Effector memory CD8-positive, alpha-beta T cell (primary cell): ENCODE measurements around the gene SMCHD1.
"Not testable (repeated sequence)": the region's sequence is repeated elsewhere in the genome, so short reads cannot be mapped to it uniquely, and the experiment has no call there.

Experiments
- ATAC-seq: fragments of 150-1000 bp; cut with Tn5 transposase; replicated peaks from 2 replicates; pipeline ENCODE4 v1.10.0; 2021; ENCODE audit warnings: mild to moderate bottlenecking, moderate library complexity
- DNase-seq, 3 experiments: peaks; one replicate each; pipeline ENCODE4 v3.0.0; 2021
- H3K27ac Mint-ChIP-seq, 2 donors: one replicate each; pipeline ENCODE4 v1.8.0; 2022; ENCODE audit warnings: mild to moderate bottlenecking in 2 of 2, mixed read lengths in 2 of 2, moderate library complexity in 2 of 2
- H3K27me3 Mint-ChIP-seq, 2 donors: one replicate each; pipeline ENCODE4 v1.8.0; 2022; ENCODE audit warnings: mixed read lengths in 2 of 2
- H3K36me3 Mint-ChIP-seq: one replicate; pipeline ENCODE4 v1.8.0; 2022; ENCODE audit warnings: mild to moderate bottlenecking, moderate library complexity, mixed read lengths; ENCODE audit not compliant: insufficient read depth
- H3K4me1 Mint-ChIP-seq, 2 donors: one replicate each; pipeline ENCODE4 v1.8.0; 2022; ENCODE audit warnings: low read depth in 2 of 2, mixed read lengths in 2 of 2
- H3K4me3 Mint-ChIP-seq, 2 donors: one replicate each; pipeline ENCODE4 v1.8.0; 2022; ENCODE audit warnings: mild to moderate bottlenecking in 2 of 2, mixed read lengths in 2 of 2, moderate library complexity in 2 of 2
- H3K9me3 Mint-ChIP-seq, 2 donors: one replicate each; pipeline ENCODE4 v1.8.0; 2022; ENCODE audit warnings: mixed read lengths in 2 of 2

SMCHD1 gene

DNA sequence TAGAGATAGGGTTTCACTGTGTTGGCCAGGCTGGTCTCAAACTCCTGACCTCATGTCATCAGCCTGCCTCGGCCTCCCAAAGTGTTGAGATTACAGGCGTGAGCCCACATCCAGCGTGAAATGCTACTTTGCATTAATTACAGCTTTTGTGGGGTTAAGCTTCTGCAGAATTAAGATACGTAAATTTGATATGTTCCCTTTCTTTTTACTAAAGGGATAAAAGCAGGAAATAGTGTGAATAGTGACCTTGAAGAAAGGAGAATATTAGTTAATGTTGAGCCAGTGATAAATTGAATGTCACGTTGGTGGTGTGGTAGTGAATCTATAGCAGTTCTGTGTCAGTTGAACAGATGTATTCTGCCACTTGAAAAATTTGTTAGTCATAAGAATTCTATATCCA is 16.9 kb downstream of the SMCHD1 start:
- no peaks in the 10 kb centered on the region for H3K9me3 Mint-ChIP-seq
- H3K27me3 Mint-ChIP-seq: no peaks in the 10 kb centered on the region
- H3K4me3 Mint-ChIP-seq: no peak overlapping the region
- DNase-seq: no peak
- H3K27ac Mint-ChIP-seq: peak overlapping the region; percentile 33 to 67
- H3K36me3 Mint-ChIP-seq: peaks cover 95% of the 10 kb centered on the region
- ATAC-seq: no peak
- peaks cover 28 to 60% of the 10 kb centered on the region in 2 donors for H3K4me1 Mint-ChIP-seq

DNA sequence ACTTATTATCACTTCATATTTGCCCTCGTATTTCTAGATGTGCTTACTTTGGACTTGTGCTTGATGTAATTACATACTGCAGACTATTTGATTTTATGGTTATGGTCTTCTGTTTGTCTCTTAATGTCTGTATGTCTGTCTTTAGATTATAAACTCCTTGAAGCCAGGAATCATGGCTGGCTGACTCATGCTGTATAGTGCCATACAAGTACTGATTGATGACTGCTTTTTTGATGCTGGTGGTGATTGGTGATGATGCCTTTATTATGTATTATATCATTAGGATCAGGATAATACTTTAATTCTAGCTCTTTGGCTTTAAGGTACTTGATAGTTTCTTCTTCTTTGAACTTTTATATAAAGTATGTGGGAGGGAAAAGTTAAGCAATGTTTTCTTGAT is 17.3 kb downstream of the SMCHD1 start:
- Mint-ChIP-seq H3K4me3 (no peak overlapping the region), H3K27me3 (no peaks in the 10 kb centered on the region), H3K27ac (peak overlapping the region in 1 of 2 donors; percentile 67), H3K36me3 (peaks cover 95% of the 10 kb centered on the region), H3K9me3 (no peaks in the 10 kb centered on the region), H3K4me1 (peaks cover 28 to 65% of the 10 kb centered on the region in 2 donors)
- ATAC-seq: no peak
- no peak for DNase-seq

DNA sequence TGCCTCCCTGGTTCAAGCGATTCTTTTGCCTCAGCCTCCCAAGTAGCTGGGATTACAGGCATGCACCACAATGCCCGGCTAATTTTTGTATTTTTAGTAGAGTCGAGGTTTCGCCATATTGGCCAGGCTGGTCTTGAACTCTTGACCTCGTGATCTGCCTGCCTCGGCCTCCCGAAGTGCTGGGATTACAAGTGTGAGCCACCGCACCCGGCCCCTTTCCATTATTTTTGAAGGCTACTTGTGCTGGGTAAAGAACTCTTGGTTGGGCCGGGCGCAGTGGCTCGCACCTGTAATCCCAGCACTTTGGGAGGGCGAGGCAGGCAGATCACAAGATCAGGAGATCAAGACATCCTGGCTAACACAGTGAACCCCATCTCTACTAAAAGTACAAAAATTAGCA is 23.4 kb downstream of the SMCHD1 start:
- not testable (repeated sequence) for DNase-seq, H3K27me3 Mint-ChIP-seq, H3K4me3 Mint-ChIP-seq, H3K9me3 Mint-ChIP-seq, ATAC-seq
- peaks cover 35 to 68% of the 10 kb centered on the region in 2 donors for H3K4me1 Mint-ChIP-seq
- peak overlapping the region; percentile 54 to 92 for H3K27ac Mint-ChIP-seq
- H3K36me3 Mint-ChIP-seq: peaks cover 82% of the 10 kb centered on the region

DNA sequence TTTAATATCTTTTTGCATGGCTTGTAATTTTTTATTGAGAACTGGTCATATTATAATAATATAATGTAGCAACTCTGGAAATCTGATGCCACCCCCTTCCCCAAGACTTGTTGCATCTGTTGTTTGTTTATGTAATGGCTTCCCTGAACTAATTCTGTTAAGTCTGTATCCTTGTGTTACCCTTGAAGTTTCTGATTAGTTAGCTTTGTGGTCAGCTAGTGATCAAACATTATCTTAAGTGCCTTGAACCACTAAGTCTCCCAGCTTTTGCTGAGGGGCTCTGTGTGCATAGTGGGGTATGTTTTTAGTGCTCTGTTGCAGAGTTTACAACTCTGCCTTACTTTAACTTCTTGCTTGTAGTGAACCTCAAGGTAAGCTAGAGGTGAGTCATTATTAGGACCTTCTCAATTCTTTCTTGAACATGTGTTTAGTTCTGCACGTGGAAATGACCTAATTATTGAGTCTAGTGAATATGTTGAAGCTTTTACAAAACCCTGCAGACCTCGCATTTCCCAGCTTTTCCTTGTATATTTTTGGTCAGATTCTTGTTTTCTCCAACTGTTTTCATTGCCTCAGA is 24.8 kb downstream of the SMCHD1 start:
- no peak for DNase-seq
- Mint-ChIP-seq H3K36me3 (peaks cover 80% of the 10 kb centered on the region), H3K27ac (peak overlapping the region; percentile 33 to 74), H3K27me3 (no peaks in the 10 kb centered on the region), H3K4me1 (peaks cover 34 to 72% of the 10 kb centered on the region in 2 donors), H3K9me3 (no peaks in the 10 kb centered on the region), H3K4me3 (peak overlapping the region in 1 of 2 donors; percentile 18)
- peak; percentile 28 for ATAC-seq

DNA sequence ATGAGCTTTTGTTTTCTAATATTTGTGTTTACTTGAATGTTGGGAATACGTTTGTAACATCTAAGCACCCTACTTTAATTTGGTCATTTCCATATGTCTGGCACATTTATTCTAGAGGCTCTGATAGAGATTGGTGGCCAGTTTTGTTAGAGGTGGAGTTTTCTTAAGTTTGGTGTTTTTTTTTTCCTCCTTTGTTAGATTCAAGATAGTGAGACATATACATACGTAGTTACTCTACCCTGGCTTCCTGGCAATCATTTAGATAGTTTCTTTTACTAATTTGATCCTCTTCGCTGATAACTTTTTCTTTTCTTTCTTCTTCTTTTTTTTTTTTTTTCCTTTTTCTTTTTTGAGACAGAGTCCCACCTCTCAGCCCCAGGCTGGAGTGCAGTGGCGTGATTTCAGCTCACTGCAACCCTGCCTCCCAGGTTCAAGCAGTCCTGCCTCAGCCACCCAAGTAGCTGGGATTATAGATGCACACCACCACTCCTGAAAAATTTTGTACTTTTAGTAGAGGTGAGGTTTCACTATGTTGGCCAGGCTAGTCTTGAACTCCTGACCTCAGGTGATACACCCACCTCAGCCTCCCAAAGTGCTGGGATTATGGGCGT is 26.6 kb downstream of the SMCHD1 start:
- ATAC-seq (peak; percentile 61), DNase-seq (no peak)
- Mint-ChIP-seq H3K36me3 (peaks cover 84% of the 10 kb centered on the region), H3K27ac (peak overlapping the region; percentile 10 to 92), H3K4me3 (peak overlapping the region; percentile 45 to 52), H3K27me3 (no peaks in the 10 kb centered on the region), H3K9me3 (peaks cover 3 to 13% of the 10 kb centered on the region in 2 donors), H3K4me1 (peaks cover 34 to 75% of the 10 kb centered on the region in 2 donors)

DNA sequence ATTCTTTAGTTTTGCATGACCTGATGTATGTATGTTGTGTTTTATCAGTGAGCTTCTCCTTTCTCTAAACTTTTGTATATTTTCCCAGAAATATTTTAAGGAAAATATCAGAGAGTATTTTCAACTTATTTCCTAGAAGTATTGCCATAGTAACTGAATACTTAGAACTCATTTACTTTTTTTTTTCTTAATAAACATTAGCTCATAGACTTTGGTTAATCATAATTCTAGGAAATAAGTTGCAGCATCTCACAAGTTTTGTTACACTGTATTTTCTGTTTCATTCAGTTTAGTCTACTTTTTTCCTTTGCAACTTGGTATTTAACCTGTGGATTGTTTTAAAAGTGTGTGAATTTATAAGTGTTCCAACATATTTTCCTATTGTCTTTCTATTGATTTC is 27.5 kb downstream of the SMCHD1 start:
- DNase-seq (no peak), ATAC-seq (no peak)
- peaks cover 42 to 75% of the 10 kb centered on the region in 2 donors for H3K4me1 Mint-ChIP-seq
- peak overlapping the region in 1 of 2 donors; percentile 48 for H3K4me3 Mint-ChIP-seq
- peaks cover 81% of the 10 kb centered on the region for H3K36me3 Mint-ChIP-seq
- no peaks in the 10 kb centered on the region for H3K27me3 Mint-ChIP-seq
- peak overlapping the region in 1 of 2 donors; percentile 92 for H3K27ac Mint-ChIP-seq
- peaks cover 3 to 16% of the 10 kb centered on the region in 2 donors for H3K9me3 Mint-ChIP-seq

DNA sequence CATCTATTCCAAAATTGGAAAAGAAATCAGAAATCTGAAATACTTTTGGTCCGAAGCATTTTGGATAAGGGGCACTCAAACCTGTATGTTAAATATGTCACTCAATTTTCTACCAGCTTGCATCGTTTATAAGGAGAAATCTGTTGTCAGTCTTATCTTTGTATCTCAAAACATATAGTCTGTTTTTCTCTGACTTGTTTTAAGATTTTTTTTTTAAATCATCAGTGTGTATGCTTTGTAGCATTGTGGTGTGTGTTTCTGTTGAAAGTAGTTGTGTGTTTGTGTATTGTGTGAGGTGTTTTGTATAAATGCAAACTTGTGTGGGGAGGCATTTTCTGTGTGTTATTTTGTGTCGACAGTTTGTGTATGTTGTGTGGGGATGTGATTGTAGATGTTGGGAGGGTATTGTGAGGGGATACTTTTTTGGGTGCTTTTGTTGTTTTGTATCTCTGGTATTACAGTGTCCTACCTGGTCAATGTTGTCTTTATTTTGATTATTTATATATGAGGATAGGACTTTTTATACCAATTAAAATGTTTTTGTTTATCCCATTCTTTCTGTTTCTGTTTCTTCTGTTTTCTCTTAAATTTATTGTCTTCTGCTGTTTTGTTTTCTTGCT is 30.9 kb downstream of the SMCHD1 start:
- Mint-ChIP-seq H3K4me1 (peaks cover 37 to 65% of the 10 kb centered on the region in 2 donors), H3K4me3 (peak overlapping the region; percentile 38 to 65)
- no peak for DNase-seq

DNA sequence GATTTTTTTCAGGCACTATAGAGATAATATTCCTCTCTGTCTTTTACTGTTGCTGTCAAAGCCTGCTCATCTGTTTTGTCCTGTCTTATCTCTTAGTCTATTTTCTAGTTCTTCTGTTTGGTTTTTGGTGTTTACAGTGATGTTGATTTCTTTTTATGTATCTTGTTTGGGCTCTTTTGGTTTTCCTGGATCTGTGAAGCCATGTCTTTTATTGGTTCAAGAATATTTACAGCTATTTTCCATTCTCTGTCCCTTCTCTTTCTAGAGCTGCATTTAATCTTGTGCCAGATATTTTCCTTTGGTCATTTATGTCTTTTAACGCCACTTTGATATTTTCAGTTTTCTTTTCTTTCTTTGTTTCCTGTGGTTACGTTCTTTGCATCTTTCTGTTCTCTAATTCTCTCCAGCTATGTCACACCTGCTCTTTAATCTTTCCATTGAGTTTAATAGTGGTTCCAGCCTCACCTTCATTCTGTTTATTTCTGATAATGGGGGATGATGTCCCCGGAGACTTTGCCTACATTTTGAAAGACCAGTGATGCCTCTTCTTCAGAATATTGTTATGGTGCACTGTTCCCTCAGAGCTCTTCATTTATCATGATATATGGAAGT is 32.0 kb downstream of the SMCHD1 start:
- H3K9me3 Mint-ChIP-seq: peaks cover 3 to 16% of the 10 kb centered on the region in 2 donors
- peaks cover 93% of the 10 kb centered on the region for H3K36me3 Mint-ChIP-seq
- peaks cover 32 to 66% of the 10 kb centered on the region in 2 donors for H3K4me1 Mint-ChIP-seq

More for the DNA sequence above, 30.9 kb downstream of the SMCHD1 start:
- no peaks in the 10 kb centered on the region for H3K27me3 Mint-ChIP-seq
- peaks cover 3 to 16% of the 10 kb centered on the region in 2 donors for H3K9me3 Mint-ChIP-seq
- ATAC-seq: no peak
- H3K36me3 Mint-ChIP-seq: peaks cover 91% of the 10 kb centered on the region
- H3K27ac Mint-ChIP-seq: peak overlapping the region; percentile 36 to 92

DNA sequence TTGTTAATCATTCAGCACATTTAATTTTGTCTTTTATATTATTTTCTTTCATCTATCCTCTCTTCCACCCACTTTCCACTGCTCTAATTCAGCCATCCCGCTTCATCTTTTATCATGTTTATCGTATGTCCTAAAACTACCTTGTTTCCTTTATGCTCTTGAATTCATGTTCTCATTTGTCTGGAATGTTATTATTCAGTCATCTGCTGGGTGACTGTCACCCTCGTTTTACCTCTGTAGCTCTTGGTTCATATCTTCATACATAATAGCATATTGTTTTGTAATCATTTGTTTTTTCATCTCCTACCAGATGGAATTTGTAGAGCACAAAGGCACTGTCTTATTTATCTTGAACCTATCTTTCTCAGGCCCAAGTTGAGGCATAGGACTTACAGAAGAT is 37.0 kb downstream of the SMCHD1 start:
- Mint-ChIP-seq H3K9me3 (no peaks in the 10 kb centered on the region), H3K36me3 (peaks cover 91% of the 10 kb centered on the region), H3K27ac (peak overlapping the region in 1 of 2 donors; percentile 29), H3K27me3 (no peaks in the 10 kb centered on the region), H3K4me3 (no peak overlapping the region), H3K4me1 (peaks cover 12 to 27% of the 10 kb centered on the region in 2 donors)
- DNase-seq (no peak), ATAC-seq (no peak)

More for the DNA sequence above, 32.0 kb downstream of the SMCHD1 start:
- Mint-ChIP-seq H3K27ac (peak overlapping the region; percentile 36 to 92), H3K27me3 (no peaks in the 10 kb centered on the region), H3K4me3 (peak overlapping the region; percentile 20 to 65)
- ATAC-seq: peak; percentile 22
- DNase-seq: no peak

DNA sequence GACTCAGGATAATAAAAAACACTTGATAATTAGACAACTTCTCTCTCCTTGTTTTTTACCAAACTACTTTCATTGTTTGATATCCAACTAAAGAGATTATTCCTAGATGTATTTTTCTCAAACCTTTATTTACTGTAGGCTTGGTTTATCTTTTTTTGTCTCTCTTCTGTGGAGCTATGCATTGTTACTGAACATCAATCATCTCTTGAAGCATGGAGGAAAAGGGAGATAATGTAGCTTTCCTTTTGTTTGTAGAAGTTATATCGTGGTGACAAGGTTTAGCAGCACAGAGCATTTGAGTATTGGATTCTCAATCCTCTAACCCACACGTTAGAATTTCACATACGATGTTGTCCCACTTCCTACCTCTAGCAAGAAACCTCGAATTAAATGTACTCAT is 41.7 kb downstream of the SMCHD1 start:
- H3K27me3 Mint-ChIP-seq: no peaks in the 10 kb centered on the region
- H3K9me3 Mint-ChIP-seq: no peaks in the 10 kb centered on the region
- no peak overlapping the region for H3K27ac Mint-ChIP-seq
- DNase-seq: no peak
- H3K36me3 Mint-ChIP-seq: peaks cover 96% of the 10 kb centered on the region
- no peak overlapping the region for H3K4me3 Mint-ChIP-seq
- peaks cover 3 to 13% of the 10 kb centered on the region in 2 donors for H3K4me1 Mint-ChIP-seq
- no peak for ATAC-seq

DNA sequence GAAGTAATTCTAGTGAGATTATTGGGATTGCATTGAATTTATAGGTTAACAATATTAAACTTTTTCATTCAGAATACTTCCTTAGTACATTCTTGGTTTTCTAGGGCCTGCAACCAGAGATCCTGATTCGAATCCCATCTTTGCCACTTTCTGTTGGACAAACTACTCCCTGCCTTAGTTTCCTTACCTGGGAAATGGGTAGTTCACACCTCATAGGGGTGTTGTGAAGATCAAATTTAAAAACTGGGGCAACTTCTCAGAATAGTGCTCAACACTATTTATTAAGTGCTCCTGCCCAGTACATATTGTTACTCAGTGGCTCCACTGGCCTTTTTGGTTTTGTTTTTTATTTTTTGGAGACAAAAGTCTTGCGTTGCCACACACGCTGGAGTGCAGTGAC is 43.5 kb downstream of the SMCHD1 start:
- Mint-ChIP-seq H3K9me3 (no peaks in the 10 kb centered on the region), H3K4me3 (no peak overlapping the region), H3K4me1 (peaks cover 4 to 14% of the 10 kb centered on the region in 2 donors), H3K27me3 (no peaks in the 10 kb centered on the region), H3K27ac (no peak overlapping the region), H3K36me3 (peaks cover 95% of the 10 kb centered on the region)
- ATAC-seq: no peak
- DNase-seq: no peak

DNA sequence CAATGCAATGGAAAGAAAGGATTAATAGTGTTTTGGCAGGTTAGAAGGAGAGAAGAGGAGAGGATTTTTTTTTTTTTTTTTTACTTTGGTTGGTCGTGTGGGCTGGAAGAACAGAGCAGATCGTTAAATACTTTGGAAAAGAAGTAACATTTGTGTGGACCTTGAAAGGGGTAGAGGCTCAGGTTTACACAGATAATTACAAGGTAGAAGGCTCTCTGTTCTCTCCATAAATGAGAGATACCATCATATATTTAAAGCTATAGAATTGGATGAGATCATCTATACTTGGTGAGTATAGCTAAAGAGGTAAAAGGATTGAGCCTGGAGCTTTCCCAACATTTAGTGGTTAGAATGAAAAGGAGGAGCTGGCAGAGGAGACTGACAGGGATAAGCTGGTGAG is 49.0 kb downstream of the SMCHD1 start:
- DNase-seq (no peak), ATAC-seq (no peak)
- Mint-ChIP-seq H3K36me3 (peaks cover 86% of the 10 kb centered on the region), H3K9me3 (no peaks in the 10 kb centered on the region), H3K4me3 (no peak overlapping the region), H3K4me1 (peaks cover 12 to 38% of the 10 kb centered on the region in 2 donors), H3K27me3 (no peaks in the 10 kb centered on the region), H3K27ac (peak overlapping the region; percentile 57 to 62)

DNA sequence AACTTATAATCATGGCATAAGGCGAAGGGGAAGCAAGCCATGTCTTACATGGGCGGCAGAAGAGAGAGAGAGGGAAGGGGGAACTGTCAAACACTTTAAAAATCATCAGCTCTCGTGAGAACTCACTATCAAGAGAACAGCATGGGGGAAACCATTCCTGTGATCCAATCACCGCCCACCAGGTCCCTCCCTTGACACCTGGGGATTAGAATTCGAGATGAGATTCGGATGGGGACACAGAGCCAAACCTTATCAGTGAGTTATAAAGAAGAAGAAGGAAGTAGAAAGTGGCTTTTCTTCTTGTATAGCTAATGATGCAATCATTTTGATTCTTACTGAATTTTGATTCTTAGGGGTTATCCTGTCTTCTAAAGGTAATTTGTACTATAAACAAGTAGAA is 51.4 kb downstream of the SMCHD1 start:
- peaks cover 85% of the 10 kb centered on the region for H3K36me3 Mint-ChIP-seq
- no peak for DNase-seq
- peak overlapping the region; percentile 33 for H3K27ac Mint-ChIP-seq
- H3K4me1 Mint-ChIP-seq: peaks cover 14 to 42% of the 10 kb centered on the region in 2 donors
- ATAC-seq: no peak
- no peaks in the 10 kb centered on the region for H3K9me3 Mint-ChIP-seq
- H3K27me3 Mint-ChIP-seq: no peaks in the 10 kb centered on the region
- H3K4me3 Mint-ChIP-seq: no peak overlapping the region
